ENCODE data around the gene TIMELESS.
"Not testable (repeated sequence)": the region's sequence is repeated elsewhere in the genome, so short reads cannot be mapped to it uniquely, and the experiment has no call there.

TIMELESS gene, protein sequence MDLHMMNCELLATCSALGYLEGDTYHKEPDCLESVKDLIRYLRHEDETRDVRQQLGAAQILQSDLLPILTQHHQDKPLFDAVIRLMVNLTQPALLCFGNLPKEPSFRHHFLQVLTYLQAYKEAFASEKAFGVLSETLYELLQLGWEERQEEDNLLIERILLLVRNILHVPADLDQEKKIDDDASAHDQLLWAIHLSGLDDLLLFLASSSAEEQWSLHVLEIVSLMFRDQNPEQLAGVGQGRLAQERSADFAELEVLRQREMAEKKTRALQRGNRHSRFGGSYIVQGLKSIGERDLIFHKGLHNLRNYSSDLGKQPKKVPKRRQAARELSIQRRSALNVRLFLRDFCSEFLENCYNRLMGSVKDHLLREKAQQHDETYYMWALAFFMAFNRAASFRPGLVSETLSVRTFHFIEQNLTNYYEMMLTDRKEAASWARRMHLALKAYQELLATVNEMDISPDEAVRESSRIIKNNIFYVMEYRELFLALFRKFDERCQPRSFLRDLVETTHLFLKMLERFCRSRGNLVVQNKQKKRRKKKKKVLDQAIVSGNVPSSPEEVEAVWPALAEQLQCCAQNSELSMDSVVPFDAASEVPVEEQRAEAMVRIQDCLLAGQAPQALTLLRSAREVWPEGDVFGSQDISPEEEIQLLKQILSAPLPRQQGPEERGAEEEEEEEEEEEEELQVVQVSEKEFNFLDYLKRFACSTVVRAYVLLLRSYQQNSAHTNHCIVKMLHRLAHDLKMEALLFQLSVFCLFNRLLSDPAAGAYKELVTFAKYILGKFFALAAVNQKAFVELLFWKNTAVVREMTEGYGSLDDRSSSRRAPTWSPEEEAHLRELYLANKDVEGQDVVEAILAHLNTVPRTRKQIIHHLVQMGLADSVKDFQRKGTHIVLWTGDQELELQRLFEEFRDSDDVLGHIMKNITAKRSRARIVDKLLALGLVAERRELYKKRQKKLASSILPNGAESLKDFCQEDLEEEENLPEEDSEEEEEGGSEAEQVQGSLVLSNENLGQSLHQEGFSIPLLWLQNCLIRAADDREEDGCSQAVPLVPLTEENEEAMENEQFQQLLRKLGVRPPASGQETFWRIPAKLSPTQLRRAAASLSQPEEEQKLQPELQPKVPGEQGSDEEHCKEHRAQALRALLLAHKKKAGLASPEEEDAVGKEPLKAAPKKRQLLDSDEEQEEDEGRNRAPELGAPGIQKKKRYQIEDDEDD

DNA sequence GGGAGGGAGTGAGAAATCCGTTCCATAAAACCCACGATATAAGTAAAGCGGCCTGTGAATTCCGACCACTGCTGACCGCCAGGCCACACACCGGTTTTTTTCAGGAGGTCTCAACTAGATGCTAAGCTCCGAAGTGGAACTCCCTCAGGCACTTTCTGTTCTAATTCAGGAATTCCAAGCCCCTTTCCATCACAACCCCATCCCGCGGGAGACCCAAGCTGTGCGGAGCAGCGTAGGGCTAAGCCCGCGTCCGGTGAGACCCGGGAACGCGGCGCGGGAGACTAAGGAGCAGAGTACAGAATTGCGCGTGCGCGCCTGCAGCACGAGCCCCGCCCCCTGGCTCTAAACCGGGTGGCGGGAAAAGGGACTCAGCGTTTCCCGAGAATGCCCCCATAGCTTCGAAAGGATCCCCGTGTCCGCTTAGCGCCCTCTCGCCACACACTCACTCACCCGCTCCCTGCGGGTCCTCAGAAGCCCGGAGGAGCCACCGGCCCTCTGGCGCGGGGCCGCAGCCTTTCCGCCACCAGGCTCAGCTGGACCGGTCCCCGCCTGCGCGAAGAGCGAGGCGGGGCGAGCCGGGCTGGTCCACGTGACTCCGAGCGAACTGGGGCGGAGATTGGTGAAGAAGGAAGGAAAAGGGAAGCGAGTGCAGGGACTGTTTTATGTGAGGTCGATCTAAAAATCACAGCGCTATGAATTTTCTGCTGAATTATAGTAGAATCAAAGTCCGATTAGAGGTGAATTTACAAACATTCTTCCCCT is at the start of gene TIMELESS:
Gene TIMELESS, minus strand, starts transcription at position 567 of the 762 bp plus-strand sequence. CDS start 15,256 bp downstream, outside the sequence.
- DNase-seq = peak; percentile 70 to 92 (median 81)

DNA sequence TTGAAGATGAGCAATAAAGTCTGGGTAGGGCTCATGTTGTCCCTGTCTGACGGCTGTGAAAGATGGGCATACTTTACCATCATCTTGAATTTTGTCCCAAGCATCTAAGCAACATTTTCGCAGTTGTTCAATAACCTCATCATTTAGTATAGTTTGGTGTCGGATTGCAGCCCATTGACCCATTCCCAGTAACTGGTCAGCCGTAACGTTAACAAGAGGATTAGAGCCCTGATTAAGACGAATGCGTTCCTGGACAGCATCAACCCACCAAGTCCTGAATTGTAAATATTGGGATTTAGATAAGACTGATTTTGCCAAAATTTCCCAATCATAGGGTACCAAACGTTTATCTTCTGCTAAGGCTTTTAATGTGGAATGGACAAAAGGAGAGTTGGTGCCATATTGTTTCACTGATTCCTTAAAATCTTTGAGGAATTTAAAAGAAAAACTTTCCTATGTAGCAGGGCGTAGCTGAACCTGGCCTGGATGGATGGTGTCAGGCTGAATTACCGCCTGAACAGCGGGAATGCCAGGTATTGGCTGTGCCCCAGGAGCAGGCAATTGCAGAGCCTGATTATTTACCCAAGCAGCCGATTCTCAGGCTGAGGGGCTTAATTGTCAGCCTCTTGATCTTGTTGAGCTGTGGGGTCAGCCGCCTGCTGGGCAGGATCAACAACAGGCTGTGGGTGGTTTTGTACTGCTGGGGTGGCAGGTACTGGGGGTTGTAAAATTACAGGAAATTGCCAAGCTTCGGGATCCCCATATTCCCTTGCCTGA is 49.1 kb upstream of the TIMELESS start:
- DNase-seq = not testable (repeated sequence)

GRCh38 chr12:56496704-56497103 is 47.5 kb upstream of the TIMELESS start:
- peak; percentile 7 to 56 (median 34) for DNase-seq

DNA sequence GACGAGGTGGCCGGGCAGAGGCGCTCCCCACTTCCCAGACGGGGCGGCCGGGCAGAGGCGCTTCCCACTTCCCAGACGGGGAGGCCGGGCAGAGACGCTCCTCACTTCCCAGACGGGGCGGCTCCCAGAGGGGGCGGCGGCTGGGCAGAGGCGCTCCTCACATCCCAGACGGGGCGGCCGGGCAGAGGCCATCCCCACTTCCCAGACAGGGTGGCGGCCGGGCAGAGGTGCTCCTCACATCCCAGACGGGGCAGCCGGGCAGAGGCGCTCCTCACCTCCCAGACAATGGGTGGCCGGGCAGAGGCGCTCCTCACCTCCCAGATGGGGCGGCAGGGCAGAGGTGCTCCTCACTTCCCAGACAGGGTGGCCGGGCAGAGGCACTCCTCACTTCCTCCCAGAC is 45.3 kb upstream of the TIMELESS start:
- not testable (repeated sequence) for DNase-seq

DNA sequence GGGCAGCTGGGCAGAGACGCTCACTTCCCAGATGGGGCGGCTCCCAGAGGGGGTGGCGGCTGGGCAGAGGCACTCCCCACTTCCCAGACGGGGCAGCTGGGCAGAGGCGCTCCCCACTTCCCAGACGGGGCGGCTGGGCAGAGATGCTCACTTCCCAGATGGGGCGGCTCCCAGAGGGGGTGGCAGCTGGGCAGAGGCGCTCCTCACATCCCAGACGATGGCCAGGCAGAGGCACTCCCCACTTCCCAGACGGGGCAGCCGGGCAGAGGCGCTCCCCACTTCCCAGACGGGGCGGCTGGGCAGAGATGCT is 44.8 kb upstream of the TIMELESS start:
- not testable (repeated sequence) for DNase-seq

DNA sequence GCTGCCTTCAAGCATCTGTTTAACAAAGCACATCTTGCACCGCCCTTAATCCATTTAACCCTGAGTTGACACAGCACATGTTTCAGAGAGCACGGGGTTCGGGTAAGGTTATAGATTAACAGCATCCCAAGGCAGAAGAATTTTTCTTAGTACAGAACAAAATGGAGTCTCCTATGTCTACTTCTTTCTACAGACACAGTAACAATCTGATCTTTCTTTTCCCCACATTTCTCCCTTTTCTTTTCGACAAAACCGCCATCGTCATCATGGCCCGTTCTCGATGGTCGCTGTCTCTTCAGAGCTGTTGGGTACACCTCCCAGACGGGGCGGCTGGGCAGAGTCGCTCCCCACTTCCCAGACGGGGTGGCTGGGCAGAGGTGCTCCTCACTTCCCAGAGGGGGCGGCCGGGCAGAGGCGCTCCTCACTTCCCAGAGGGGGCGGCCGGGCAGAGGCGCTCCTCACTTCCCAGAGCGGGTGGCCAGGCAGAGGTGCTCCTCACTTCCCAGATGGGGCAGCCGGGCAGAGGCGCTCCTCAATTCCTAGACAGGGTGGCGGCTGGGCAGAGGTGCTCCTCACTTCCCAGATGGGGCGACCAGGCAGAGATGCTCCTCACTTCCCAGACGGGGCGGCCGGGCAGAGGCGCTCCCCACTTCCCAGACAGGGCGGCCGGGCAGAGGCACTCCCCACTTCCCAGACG is 44.3 kb upstream of the TIMELESS start:
- not testable (repeated sequence) for DNase-seq

DNA sequence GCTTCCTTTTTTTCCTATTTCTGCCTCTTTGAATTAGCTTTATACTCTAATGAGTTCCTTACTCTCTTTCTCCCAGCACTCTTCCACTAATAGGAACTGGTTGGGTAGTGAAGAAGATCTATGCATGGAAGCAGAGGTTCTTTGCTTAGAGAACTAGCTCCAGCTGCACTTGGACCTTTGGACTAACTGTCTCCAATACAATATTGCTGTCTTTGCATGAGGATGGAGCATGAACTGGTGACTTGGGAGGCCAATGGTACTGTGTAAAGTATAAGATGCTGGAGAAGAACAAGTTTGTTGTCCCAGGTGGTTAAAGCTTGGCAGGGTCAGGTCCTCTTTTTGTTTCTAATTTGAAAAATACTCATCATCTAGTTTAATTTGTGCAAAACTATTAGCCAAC is 41.1 kb upstream of the TIMELESS start:
- DNase-seq = no peak

- peak; percentile 58 to 83 (median 72) for DNase-seq
Observed at GRCh38 chr12:56488041-56488955, 39.1 kb upstream of the TIMELESS start, which contains the start of gene GLS2. Gene GLS2, minus strand, starts transcription at chr12:56488161. Its CDS starts 43 bp downstream, at chr12:56488118.

GRCh38 chr12:56487448-56488040 is 38.3 kb upstream of the TIMELESS start:
- peak in 3 of 6 experiments; percentile 18 to 32 (median 22) for DNase-seq

DNA sequence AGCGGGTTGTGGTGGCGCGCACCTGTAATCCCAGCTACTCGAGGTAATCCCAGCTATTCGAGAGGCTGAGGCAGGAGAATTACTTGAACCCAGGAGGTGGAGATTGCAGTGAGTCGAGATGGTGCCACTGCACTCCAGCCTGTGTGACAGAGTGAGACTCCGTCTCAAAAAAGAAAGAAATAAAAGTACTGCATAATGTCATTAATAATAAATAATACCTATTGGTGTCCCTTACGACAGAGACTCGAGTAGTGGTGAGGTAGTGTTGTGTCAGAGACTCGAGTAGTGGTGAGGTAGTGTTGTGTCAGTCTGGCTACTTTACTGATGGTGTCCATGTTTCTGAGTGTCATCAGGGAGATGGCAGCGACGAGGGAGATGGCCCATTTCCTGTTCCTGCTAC is 37.5 kb upstream of the TIMELESS start:
- DNase-seq = no peak

- no peak for DNase-seq
Observed at GRCh38 chr12:56484566-56484965, 35.3 kb upstream of the TIMELESS start.

DNA sequence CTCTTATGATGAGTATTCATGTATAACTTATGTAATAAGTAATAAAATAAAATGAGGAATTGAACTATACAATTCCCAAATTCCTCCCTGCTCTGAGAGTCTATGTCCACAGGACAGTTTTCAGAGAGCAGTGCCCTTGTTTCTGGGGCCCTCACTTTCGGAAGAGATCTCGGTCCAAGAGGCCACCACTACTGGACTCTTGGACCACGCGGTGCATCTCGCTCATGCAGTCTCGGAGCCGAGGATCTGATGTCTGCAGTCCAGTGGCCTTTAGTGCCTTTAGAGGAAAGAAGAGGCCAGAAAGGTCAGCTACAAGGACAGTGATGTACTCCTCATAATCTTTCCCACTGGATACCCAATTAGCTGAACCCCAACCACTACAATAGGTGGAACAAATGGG is 30.4 kb upstream of the TIMELESS start:
- DNase-seq = no peak

- no peak for DNase-seq
Observed at GRCh38 chr12:56477521-56478225, 28.4 kb upstream of the TIMELESS start.

DNA sequence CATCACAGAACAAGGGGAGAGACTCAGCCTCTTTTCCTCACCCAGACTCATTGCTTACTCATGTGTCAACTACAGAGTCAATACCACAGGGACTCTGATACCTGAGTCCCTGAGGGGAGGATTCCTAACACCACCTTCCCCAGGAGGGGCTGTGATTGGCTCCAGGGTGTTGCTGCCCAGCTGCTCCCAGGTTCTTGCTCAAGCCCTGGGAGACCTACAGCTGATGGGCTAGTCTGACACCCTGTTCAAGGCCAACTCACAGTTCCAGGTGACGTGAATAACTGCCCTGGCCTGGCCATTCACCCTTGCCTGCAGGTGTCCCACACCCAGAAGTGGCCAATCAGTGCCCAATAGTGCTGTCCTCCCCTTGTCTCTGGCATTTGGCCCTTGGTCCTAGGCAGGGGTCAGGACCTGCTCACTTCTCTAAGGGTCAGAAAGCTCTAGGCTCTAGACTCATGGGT is 27.8 kb upstream of the TIMELESS start:
- DNase-seq = no peak

GRCh38 chr12:56476143-56476542 is 26.9 kb upstream of the TIMELESS start:
- DNase-seq = no peak

GRCh38 chr12:56474389-56474788 is 25.2 kb upstream of the TIMELESS start:
- no peak for DNase-seq

- DNase-seq = peak in 1 of 6 experiments; percentile 32
Observed at GRCh38 chr12:56469007-56469930, 20.0 kb upstream of the TIMELESS start.

Measured in stimulated activated naive CD4-positive, alpha-beta T cell (primary cell).